Liver (tissue), 9 donors: ENCODE measurements around the gene ELOVL3. TPM values are rescaled to one million over a fixed set of nuclear protein-coding genes. Genes with fewer than 3 reads are reported as not detected.

ENCODE experiments used
- DNase-seq: peaks from one replicate; pipeline ENCODE4 v3.0.0-alpha.2; 2017; ENCODE audit warnings: low spot score
- H3K27ac ChIP-seq, 2 donors: one replicate each; pipeline ENCODE4 v1.7.0; 2013; ENCODE audit warnings: inconsistent platforms in 2 of 2, low read length in 2 of 2, control low read depth in 1 of 2, low read depth in 1 of 2, mild to moderate bottlenecking in 1 of 2
- H3K27me3 ChIP-seq, 4 donors: one replicate each; pipeline versions ENCODE4 v1.6.1 to v1.7.0; 2013; ENCODE audit warnings: low read length in 3 of 4, inconsistent platforms in 1 of 4, mild to moderate bottlenecking in 1 of 4, moderate library complexity in 1 of 4; ENCODE audit not compliant: control insufficient read depth in 4 of 4, insufficient read depth in 4 of 4
- H3K36me3 ChIP-seq, 4 donors: one replicate each; pipeline versions ENCODE4 v1.6.1 to v1.7.0; 2013; ENCODE audit warnings: low read length in 3 of 4, mild to moderate bottlenecking in 3 of 4, low read depth in 1 of 4, moderate library complexity in 1 of 4; ENCODE audit not compliant: control insufficient read depth in 4 of 4, insufficient read depth in 3 of 4
- H3K4me1 ChIP-seq, 4 donors: one replicate each; pipeline versions ENCODE4 v1.6.1 to v1.7.0; 2013; ENCODE audit warnings: low read length in 3 of 4, mild to moderate bottlenecking in 3 of 4, moderate library complexity in 1 of 4; ENCODE audit not compliant: control insufficient read depth in 4 of 4, insufficient read depth in 4 of 4
- H3K4me3 ChIP-seq, 3 donors: one replicate each; pipeline versions ENCODE4 v1.6.1 to v1.7.0; 2013; ENCODE audit warnings: low read length in 3 of 3, control low read depth in 1 of 3, low read depth in 1 of 3, mild to moderate bottlenecking in 1 of 3
- H3K9ac ChIP-seq, 2 donors: one replicate each; pipeline ENCODE4 v1.7.0; 2013; ENCODE audit warnings: low read length in 2 of 2, mild to moderate bottlenecking in 2 of 2, moderate library complexity in 2 of 2, control low read depth in 1 of 2, low read depth in 1 of 2
- H3K9me3 ChIP-seq, 4 donors: one replicate each; pipeline versions ENCODE4 v1.6.1 to v1.7.0; 2013; ENCODE audit warnings: low read length in 3 of 4; ENCODE audit not compliant: control insufficient read depth in 4 of 4
- EGR1 ChIP-seq, 2 donors: IDR thresholded peaks; 2 replicates each; pipeline ENCODE4 v1.6.1; 2016 to 2018; ENCODE audit warnings: antibody characterized with exemption in 2 of 2, low read depth in 2 of 2
- FOXA2 ChIP-seq: IDR thresholded peaks from 2 replicates; pipeline ENCODE4 v1.6.1; 2016; ENCODE audit warnings: antibody characterized with exemption
- HNF4A ChIP-seq, 2 donors: conservative IDR thresholded peaks; 2 replicates each; pipeline ENCODE4 v1.6.1; 2016; ENCODE audit warnings: antibody characterized with exemption in 2 of 2, mild to moderate bottlenecking in 2 of 2
- HNF4G ChIP-seq: IDR thresholded peaks from 2 replicates; pipeline ENCODE4 v1.6.1; 2016; ENCODE audit warnings: antibody characterized with exemption
- JUND ChIP-seq, 2 donors: IDR thresholded peaks; 2 replicates each; pipeline ENCODE4 v1.6.1; 2016; ENCODE audit warnings: antibody characterized with exemption in 2 of 2
- MAX ChIP-seq: IDR thresholded peaks from 2 replicates; pipeline ENCODE4 v1.6.1; 2016; ENCODE audit warnings: antibody characterized with exemption
- NR2F2 ChIP-seq: IDR thresholded peaks from 2 replicates; pipeline ENCODE4 v1.6.1; 2016; ENCODE audit warnings: antibody characterized with exemption
- RAD21 ChIP-seq, 2 donors: IDR thresholded peaks; 2 replicates each; pipeline ENCODE4 v1.6.1; 2016; ENCODE audit warnings: antibody characterized with exemption in 2 of 2, mild to moderate bottlenecking in 2 of 2
- RXRA ChIP-seq, 2 donors: IDR thresholded peaks; 2 replicates each; pipeline ENCODE4 v1.6.1; 2017 to 2018; ENCODE audit warnings: antibody characterized with exemption in 2 of 2, mild to moderate bottlenecking in 1 of 2
- SP1 ChIP-seq: IDR thresholded peaks from 2 replicates; pipeline ENCODE4 v1.6.1; 2018; ENCODE audit warnings: antibody characterized with exemption, mild to moderate bottlenecking
- TAF1 ChIP-seq: conservative IDR thresholded peaks from 2 replicates; pipeline ENCODE4 v1.6.1; 2016; ENCODE audit warnings: antibody characterized with exemption, mild to moderate bottlenecking
- YY1 ChIP-seq: IDR thresholded peaks from 2 replicates; pipeline ENCODE4 v1.6.1; 2016; ENCODE audit warnings: antibody characterized with exemption, mild to moderate bottlenecking
- WGBS: extraction: QIAGEN DNeasy Blood & Tissue Kit; methylation state at CpG from one replicate; pipeline ENCODE4 v1.1.7; 2013; 5-methylcytosine and 5-hydroxymethylcytosine counted together
- polyA plus RNA-seq, 2 donors: library from polyadenylated mRNA; stranded (reverse) in 1 of 2; unstranded in 1 of 2; fragments of 200-250 nt in 1 of 2; fragments of >200 nt in 1 of 2; fragmentation: Nextera tagmentation in 1 of 2; extraction: Ambion mirVana in 1 of 2; gene quantifications; one replicate each; pipeline versions ENCODE4 v1.2.1 to v1.2.3, GENCODE V29; 2013 to 2015
- total RNA-seq, 2 donors: library from RNA; depleted of rRNA; stranded (reverse); fragments of >200 nt; gene quantifications; one replicate each; pipeline ENCODE4 v1.2.3, GENCODE V29; 2014
- TF ChIP-seq, protein P1 (sequence below): IDR thresholded peaks from 2 replicates; pipeline ENCODE4 v1.6.1; 2016; ENCODE audit warnings: antibody characterized with exemption, mild to moderate bottlenecking
- TF ChIP-seq, protein P2 (sequence below): fragments of 150-350 bp; IDR thresholded peaks from 2 replicates; pipeline ENCODE4 v1.5.1; 2017; ENCODE audit warnings: improper control_type of control experiment, low read depth, low read length; ENCODE audit not compliant: missing input control
- donor health status: healthy.
- donor health status: healthy.
- donor health status: healthy.
- donor health status: healthy.
- donor health status: healthy.

The ELOVL3 gene
- total and polyA plus RNA-seq, 4 donors: 0.42 TPM; not detected in 3

- Histone ChIP-seq H3K4me3 (peak overlapping the region in 1 of 3 donors; percentile 35), H3K9me3 (no peaks in the 10 kb centered on the region), H3K36me3 (no peaks in the 10 kb centered on the region), H3K27ac (no peak overlapping the region), H3K4me1 (peaks cover 11 to 26% (median 20%) of the 10 kb centered on the region in 4 donors), H3K27me3 (peaks cover 0 to 12% (median 0%) of the 10 kb centered on the region in 4 donors), H3K9ac (no peak overlapping the region)
- TF ChIP-seq RAD21 (IDR thresholded peaks at IDR 0.05) (no peak), HNF4A (conservative IDR thresholded peaks at IDR 0.05) (no peak), FOXA2 (no peak), NR2F2 (no peak), HNF4G (no peak), JUND (IDR thresholded peaks at IDR 0.05) (no peak), YY1 (no peak), TAF1 (no peak), MAX (no peak)
- TF ChIP-seq, protein P1, sequence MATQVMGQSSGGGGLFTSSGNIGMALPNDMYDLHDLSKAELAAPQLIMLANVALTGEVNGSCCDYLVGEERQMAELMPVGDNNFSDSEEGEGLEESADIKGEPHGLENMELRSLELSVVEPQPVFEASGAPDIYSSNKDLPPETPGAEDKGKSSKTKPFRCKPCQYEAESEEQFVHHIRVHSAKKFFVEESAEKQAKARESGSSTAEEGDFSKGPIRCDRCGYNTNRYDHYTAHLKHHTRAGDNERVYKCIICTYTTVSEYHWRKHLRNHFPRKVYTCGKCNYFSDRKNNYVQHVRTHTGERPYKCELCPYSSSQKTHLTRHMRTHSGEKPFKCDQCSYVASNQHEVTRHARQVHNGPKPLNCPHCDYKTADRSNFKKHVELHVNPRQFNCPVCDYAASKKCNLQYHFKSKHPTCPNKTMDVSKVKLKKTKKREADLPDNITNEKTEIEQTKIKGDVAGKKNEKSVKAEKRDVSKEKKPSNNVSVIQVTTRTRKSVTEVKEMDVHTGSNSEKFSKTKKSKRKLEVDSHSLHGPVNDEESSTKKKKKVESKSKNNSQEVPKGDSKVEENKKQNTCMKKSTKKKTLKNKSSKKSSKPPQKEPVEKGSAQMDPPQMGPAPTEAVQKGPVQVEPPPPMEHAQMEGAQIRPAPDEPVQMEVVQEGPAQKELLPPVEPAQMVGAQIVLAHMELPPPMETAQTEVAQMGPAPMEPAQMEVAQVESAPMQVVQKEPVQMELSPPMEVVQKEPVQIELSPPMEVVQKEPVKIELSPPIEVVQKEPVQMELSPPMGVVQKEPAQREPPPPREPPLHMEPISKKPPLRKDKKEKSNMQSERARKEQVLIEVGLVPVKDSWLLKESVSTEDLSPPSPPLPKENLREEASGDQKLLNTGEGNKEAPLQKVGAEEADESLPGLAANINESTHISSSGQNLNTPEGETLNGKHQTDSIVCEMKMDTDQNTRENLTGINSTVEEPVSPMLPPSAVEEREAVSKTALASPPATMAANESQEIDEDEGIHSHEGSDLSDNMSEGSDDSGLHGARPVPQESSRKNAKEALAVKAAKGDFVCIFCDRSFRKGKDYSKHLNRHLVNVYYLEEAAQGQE: no peak
- DNase-seq: no peak
- WGBS: 62% methylated on average over 8 of the region's 8 CpGs
Measured at GRCh38 chr10:102226542-102226870, 407 bp downstream of the ELOVL3 start.

GRCh38 chr10:102227050-102227449 lies 951 bp downstream of the ELOVL3 start:
- Histone ChIP-seq H3K4me3 (no peak overlapping the region), H3K27ac (no peak overlapping the region), H3K9me3 (no peaks in the 10 kb centered on the region), H3K9ac (no peak overlapping the region), H3K4me1 (peaks cover 14 to 31% (median 24%) of the 10 kb centered on the region in 4 donors), H3K36me3 (no peaks in the 10 kb centered on the region), H3K27me3 (peaks cover 0 to 12% (median 0%) of the 10 kb centered on the region in 4 donors)
- no peak for DNase-seq
- 63% methylated on average over 8 of the region's 8 CpGs for WGBS
- TF ChIP-seq EGR1 (IDR thresholded peaks at IDR 0.05; ENCODE audit: low read depth in 2 of 2) (no peak), RXRA (IDR thresholded peaks at IDR 0.05) (no peak)
- TF ChIP-seq, protein P2, sequence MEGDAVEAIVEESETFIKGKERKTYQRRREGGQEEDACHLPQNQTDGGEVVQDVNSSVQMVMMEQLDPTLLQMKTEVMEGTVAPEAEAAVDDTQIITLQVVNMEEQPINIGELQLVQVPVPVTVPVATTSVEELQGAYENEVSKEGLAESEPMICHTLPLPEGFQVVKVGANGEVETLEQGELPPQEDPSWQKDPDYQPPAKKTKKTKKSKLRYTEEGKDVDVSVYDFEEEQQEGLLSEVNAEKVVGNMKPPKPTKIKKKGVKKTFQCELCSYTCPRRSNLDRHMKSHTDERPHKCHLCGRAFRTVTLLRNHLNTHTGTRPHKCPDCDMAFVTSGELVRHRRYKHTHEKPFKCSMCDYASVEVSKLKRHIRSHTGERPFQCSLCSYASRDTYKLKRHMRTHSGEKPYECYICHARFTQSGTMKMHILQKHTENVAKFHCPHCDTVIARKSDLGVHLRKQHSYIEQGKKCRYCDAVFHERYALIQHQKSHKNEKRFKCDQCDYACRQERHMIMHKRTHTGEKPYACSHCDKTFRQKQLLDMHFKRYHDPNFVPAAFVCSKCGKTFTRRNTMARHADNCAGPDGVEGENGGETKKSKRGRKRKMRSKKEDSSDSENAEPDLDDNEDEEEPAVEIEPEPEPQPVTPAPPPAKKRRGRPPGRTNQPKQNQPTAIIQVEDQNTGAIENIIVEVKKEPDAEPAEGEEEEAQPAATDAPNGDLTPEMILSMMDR: no peak

GRCh38 chr10:102229810-102230263 lies 3.7 kb downstream of the ELOVL3 start:
- TF ChIP-seq SP1 (no peak), RAD21 (IDR thresholded peaks at IDR 0.05) (peak; percentile 98 to 99), FOXA2 (no peak)
- TF ChIP-seq, protein P2: peak; percentile 92
- Histone ChIP-seq H3K4me1 (peaks cover 14 to 31% (median 24%) of the 10 kb centered on the region in 4 donors), H3K9ac (peak overlapping the region in 1 of 2 donors; percentile 4), H3K9me3 (no peaks in the 10 kb centered on the region), H3K4me3 (peak overlapping the region in 2 of 3 donors; percentile 31 to 43), H3K27ac (no peak overlapping the region), H3K36me3 (no peaks in the 10 kb centered on the region), H3K27me3 (peaks cover 0 to 16% (median 0%) of the 10 kb centered on the region in 4 donors)
- peak; percentile 89 for DNase-seq
- 1% methylated on average over 24 of the region's 24 CpGs for WGBS
